Stimulated activated CD4-positive, alpha-beta T cell treated with anti-CD3 and anti-CD28 coated beads, Interleukin-4, amount 100 ng/mL, for 4 hours (primary cell): ENCODE measurements around the gene MT1E.
A peak's percentile ranks its signal among the peaks of the same experiment; 100 is the strongest.
"Not testable (repeated sequence)": the region's sequence is repeated elsewhere in the genome, so short reads cannot be mapped to it uniquely, and the experiment has no call there.

Experiments used
- DNase-seq, 2 experiments: peaks; one replicate each; pipeline ENCODE4 v3.0.0-alpha.2; 2020

Gene MT1E

GRCh38 chr16:56625140-56625942 lies at the start of gene MT1E:
TSS of gene MT1E (plus strand) at chr16:56625781. CDS start at chr16:56625852, 71 bp downstream.
- DNase-seq = peak in 1 of 2 experiments; percentile 70

GRCh38 chr16:56576585-56577299 lies 48.8 kb upstream of the MT1E start:
- DNase-seq = peak; percentile 82 to 88

- DNase-seq = no peak
These were observed 48.3 kb upstream of the MT1E start for GRCh38 chr16:56577300-56577625.

- DNase-seq = no peak
These were observed 45.1 kb upstream of the MT1E start for GRCh38 chr16:56580391-56581048.

GRCh38 chr16:56582911-56583310 lies 42.7 kb upstream of the MT1E start:
- DNase-seq = not testable (repeated sequence)

- no peak for DNase-seq
These were observed 42.0 kb upstream of the MT1E start for GRCh38 chr16:56583351-56584168.

- no peak for DNase-seq
These were observed 41.3 kb upstream of the MT1E start for GRCh38 chr16:56584276-56584675.

GRCh38 chr16:56588781-56589140 lies 36.8 kb upstream of the MT1E start:
- DNase-seq = no peak

GRCh38 chr16:56589141-56590039 lies 36.2 kb upstream of the MT1E start, which contains the start of gene MT3:
TSS of gene MT3 (plus strand) at chr16:56589528. CDS start at chr16:56589591, 63 bp downstream.
- peak; percentile 31 to 55 for DNase-seq

GRCh38 chr16:56591377-56592060 lies 34.1 kb upstream of the MT1E start:
- DNase-seq = no peak

GRCh38 chr16:56593573-56594291 lies 31.8 kb upstream of the MT1E start:
- no peak for DNase-seq

GRCh38 chr16:56594292-56594619 lies 31.3 kb upstream of the MT1E start:
- no peak for DNase-seq

- no peak for DNase-seq
These were observed 25.1 kb upstream of the MT1E start for GRCh38 chr16:56600398-56600999.

- DNase-seq = no peak
These were observed 24.3 kb upstream of the MT1E start for GRCh38 chr16:56601325-56601724.

GRCh38 chr16:56603589-56603988 lies 22.0 kb upstream of the MT1E start:
- peak in 1 of 2 experiments; percentile 14 for DNase-seq

- DNase-seq = no peak
These were observed 20.6 kb upstream of the MT1E start for GRCh38 chr16:56604966-56605365.

- no peak for DNase-seq
These were observed 20.1 kb upstream of the MT1E start for GRCh38 chr16:56605475-56605874.

- DNase-seq = no peak
These were observed 19.5 kb upstream of the MT1E start for GRCh38 chr16:56606071-56606475.

GRCh38 chr16:56606476-56607108 lies 19.0 kb upstream of the MT1E start:
- DNase-seq = no peak
